Activated T-helper 1 cell treated with anti-CD3 and anti-CD28 coated beads, Interleukin-12 subunit alpha, Interleukin-12 subunit beta, Interleukin-2, Interleukin-4 antibody, amounts not matched to agents 30 ng/mL and 10 ng/mL and 1 ng/mL, durations not matched to agents 14 hours and 24 hours and 36 hours (primary cell): Measurements from ENCODE around the gene NEURL2. TPM values are rescaled to one million over a fixed set of nuclear protein-coding genes. Genes with fewer than 3 reads are reported as not detected.
"Not testable (repeated sequence)": the region's sequence is repeated elsewhere in the genome, so short reads cannot be mapped to it uniquely, and the experiment has no call there.

Source experiments
- DNase-seq: peaks from one replicate; pipeline ENCODE4 v3.0.0; 2021; ENCODE audit warnings: low spot score
- H3K27ac Mint-ChIP-seq: one replicate; pipeline ENCODE4 v1.8.0; 2021; ENCODE audit warnings: mild to moderate bottlenecking, mixed read lengths
- H3K27me3 Mint-ChIP-seq: one replicate; pipeline ENCODE4 v1.8.0; 2022; ENCODE audit warnings: mild to moderate bottlenecking, moderate library complexity, mixed read lengths; ENCODE audit not compliant: insufficient read depth
- H3K36me3 Mint-ChIP-seq: one replicate; pipeline ENCODE4 v1.8.0; 2021; ENCODE audit warnings: low read depth, mixed read lengths
- H3K4me1 Mint-ChIP-seq: one replicate; pipeline ENCODE4 v1.8.0; 2021; ENCODE audit warnings: low read depth, mixed read lengths
- H3K4me3 Mint-ChIP-seq: one replicate; pipeline ENCODE4 v1.8.0; 2021; ENCODE audit warnings: mild to moderate bottlenecking, moderate library complexity, mixed read lengths
- H3K9me3 Mint-ChIP-seq: one replicate; pipeline ENCODE4 v1.8.0; 2021; ENCODE audit warnings: mixed read lengths
- intact Hi-C: fragments of 100-400 bp; cut with micrococcal nuclease; formaldehyde crosslinking; loops from one replicate; pipeline ENCODE4 v1.15.1; 2024
- total RNA-seq: library from RNA; stranded (reverse); gene quantifications from 2 replicates; pipeline ENCODE4 v1.2.3, GENCODE V29; 2022

NEURL2 gene
- total RNA-seq, 1 donor from 2014 or later = 1.9 TPM

GRCh38 chr20:45887346-45887715, 3.7 kb downstream of the NEURL2 start, which contains the start of gene SPATA25:
SPATA25 (minus strand) TSS chr20:45887622; CDS start chr20:45887590, 32 bp downstream.
- no peak for DNase-seq
- peaks cover 1% of the 10 kb centered on the region for H3K27me3 Mint-ChIP-seq
- H3K4me3 Mint-ChIP-seq = no peak within 1 kb of the TSS
- H3K36me3 Mint-ChIP-seq = peaks cover 14% of the 10 kb centered on the region
- no peak within 1 kb of the TSS for H3K27ac Mint-ChIP-seq
- intact Hi-C loops = no loop called here
- no peaks in the 10 kb centered on the region for H3K9me3 Mint-ChIP-seq
- peaks cover 36% of the 10 kb centered on the region for H3K4me1 Mint-ChIP-seq

- Mint-ChIP-seq H3K9me3 (no peaks in the 10 kb centered on the region), H3K4me1 (peaks cover 37% of the 10 kb centered on the region), H3K27me3 (peaks cover 4% of the 10 kb centered on the region), H3K36me3 (peaks cover 16% of the 10 kb centered on the region), H3K4me3 (no peak overlapping the region), H3K27ac (no peak overlapping the region)
- no peak for DNase-seq
- intact Hi-C loops = no loop called here
These were observed 4.2 kb downstream of the NEURL2 start for GRCh38 chr20:45886590-45887345.

GRCh38 chr20:45883100-45883469, 7.9 kb downstream of the NEURL2 start:
- DNase-seq = no peak
- Mint-ChIP-seq H3K27ac (no peak overlapping the region), H3K4me3 (peak overlapping the region; percentile 57), H3K36me3 (peaks cover 22% of the 10 kb centered on the region), H3K4me1 (peaks cover 47% of the 10 kb centered on the region), H3K27me3 (peaks cover 2% of the 10 kb centered on the region), H3K9me3 (no peaks in the 10 kb centered on the region)
- intact Hi-C loops = no loop called here

GRCh38 chr20:45882469-45883099, 8.4 kb downstream of the NEURL2 start:
- H3K27ac Mint-ChIP-seq = no peak overlapping the region
- H3K27me3 Mint-ChIP-seq = peaks cover 2% of the 10 kb centered on the region

GRCh38 chr20:45880988-45881788, 9.8 kb downstream of the NEURL2 start, which contains the start of gene ZSWIM1:
ZSWIM1 (plus strand) TSS chr20:45881227; CDS start chr20:45882593, 1,366 bp downstream.
- H3K36me3 Mint-ChIP-seq = peaks cover 28% of the 10 kb centered on the region
- H3K27ac Mint-ChIP-seq = peak within 1 kb of the TSS; percentile 72
- peaks cover 45% of the 10 kb centered on the region for H3K4me1 Mint-ChIP-seq
- peak; percentile 96 for DNase-seq
- H3K27me3 Mint-ChIP-seq = peaks cover 2% of the 10 kb centered on the region
- peak within 1 kb of the TSS; percentile 84 for H3K4me3 Mint-ChIP-seq
- intact Hi-C loops = loop anchor here (1.0 kb wide), 5 partner anchors 10 to 69 kb away; partner anchors contain the start of genes ACOT8, CTSA, NEURL2 and UBE2C
- H3K9me3 Mint-ChIP-seq = no peaks in the 10 kb centered on the region

More at GRCh38 chr20:45882469-45883099, 8.4 kb downstream of the NEURL2 start:
- H3K4me1 Mint-ChIP-seq = peaks cover 47% of the 10 kb centered on the region
- peak overlapping the region; percentile 70 for H3K4me3 Mint-ChIP-seq
- intact Hi-C loops = no loop called here
- H3K36me3 Mint-ChIP-seq = peaks cover 22% of the 10 kb centered on the region
- H3K9me3 Mint-ChIP-seq = no peaks in the 10 kb centered on the region
- DNase-seq = no peak

GRCh38 chr20:45878076-45878761, 12.8 kb downstream of the NEURL2 start:
- H3K4me1 Mint-ChIP-seq = peaks cover 23% of the 10 kb centered on the region
- peaks cover 2% of the 10 kb centered on the region for H3K27me3 Mint-ChIP-seq
- intact Hi-C loops = no loop called here
- no peak overlapping the region for H3K27ac Mint-ChIP-seq
- H3K4me3 Mint-ChIP-seq = no peak overlapping the region
- no peaks in the 10 kb centered on the region for H3K9me3 Mint-ChIP-seq
- H3K36me3 Mint-ChIP-seq = peaks cover 26% of the 10 kb centered on the region
- DNase-seq = no peak

GRCh38 chr20:45874576-45874975, 16.4 kb downstream of the NEURL2 start:
- Mint-ChIP-seq H3K4me3 (no peak overlapping the region), H3K4me1 (no peaks in the 10 kb centered on the region)

GRCh38 chr20:45874104-45874481, 16.9 kb downstream of the NEURL2 start:
- H3K9me3 Mint-ChIP-seq, H3K27ac Mint-ChIP-seq, intact Hi-C loops, H3K4me1 Mint-ChIP-seq, H3K4me3 Mint-ChIP-seq, H3K27me3 Mint-ChIP-seq, DNase-seq: not testable (repeated sequence)
- H3K36me3 Mint-ChIP-seq = peaks cover 15% of the 10 kb centered on the region

More at GRCh38 chr20:45874576-45874975, 16.4 kb downstream of the NEURL2 start:
- intact Hi-C loops = no loop called here
- Mint-ChIP-seq H3K9me3 (no peaks in the 10 kb centered on the region), H3K27me3 (no peaks in the 10 kb centered on the region), H3K36me3 (peaks cover 15% of the 10 kb centered on the region), H3K27ac (no peak overlapping the region)
- DNase-seq = no peak

GRCh38 chr20:45873409-45874103, 17.5 kb downstream of the NEURL2 start:
- Mint-ChIP-seq H3K27me3 (no peaks in the 10 kb centered on the region), H3K27ac (no peak overlapping the region), H3K4me1 (no peaks in the 10 kb centered on the region), H3K4me3 (no peak overlapping the region), H3K9me3 (no peaks in the 10 kb centered on the region), H3K36me3 (peaks cover 15% of the 10 kb centered on the region)
- intact Hi-C loops = no loop called here
- no peak for DNase-seq

- H3K27ac Mint-ChIP-seq = no peak overlapping the region
These were observed 18.4 kb downstream of the NEURL2 start for GRCh38 chr20:45872626-45873025.

GRCh38 chr20:45867819-45868176, 23.2 kb downstream of the NEURL2 start:
- Mint-ChIP-seq H3K36me3 (peaks cover 5% of the 10 kb centered on the region), H3K4me3 (no peak overlapping the region), H3K27me3 (no peaks in the 10 kb centered on the region), H3K27ac (no peak overlapping the region), H3K4me1 (no peaks in the 10 kb centered on the region), H3K9me3 (no peaks in the 10 kb centered on the region)
- DNase-seq = no peak
- intact Hi-C loops = no loop called here

More at GRCh38 chr20:45872626-45873025, 18.4 kb downstream of the NEURL2 start:
- Mint-ChIP-seq H3K36me3 (peaks cover 15% of the 10 kb centered on the region), H3K4me3 (no peak overlapping the region), H3K4me1 (no peaks in the 10 kb centered on the region), H3K9me3 (no peaks in the 10 kb centered on the region), H3K27me3 (no peaks in the 10 kb centered on the region)
- DNase-seq = no peak
- intact Hi-C loops = no loop called here
